Caki2 (cell line): Measurements from ENCODE around the gene YJEFN3. TPM values are rescaled to one million over a fixed set of nuclear protein-coding genes. Genes with fewer than 3 reads are reported as not detected.

Experiments used
- DNase-seq: peaks from one replicate; pipeline ENCODE4 v3.0.0-alpha.2; 2015; ENCODE audit warnings: low read depth
- in situ Hi-C: cut with HindIII; loops from 2 replicates; pipeline ENCODE4 v1.10.0; 2016; ENCODE audit warnings: low sequenced_read_pairs, low pct_unique_long_range_greater_than_20kb, mixed read lengths
- total RNA-seq: library from RNA; depleted of rRNA; stranded (reverse); fragments of >200 nt; shearing (Covaris generic); gene quantifications from 2 replicates; pipeline ENCODE4 v1.2.3, GENCODE V29; 2014; ENCODE audit warnings: low replicate concordance

The YJEFN3 gene
- total RNA-seq, 1 experiment from 2014 or later: 2.5 TPM

GRCh38 chr19:19562665-19563347 is 34.1 kb downstream of the YJEFN3 start:
- in situ Hi-C loops: no loop called here
- no peak for DNase-seq

GRCh38 chr19:19563348-19563848 is 34.7 kb downstream of the YJEFN3 start:
- in situ Hi-C loops: no loop called here
- DNase-seq: no peak

- in situ Hi-C loops: no loop called here
- DNase-seq: peak; percentile 64
Observed at GRCh38 chr19:19566306-19566705, 37.6 kb downstream of the YJEFN3 start.

GRCh38 chr19:19567391-19567790 is 38.7 kb downstream of the YJEFN3 start:
- in situ Hi-C loops: no loop called here
- no peak for DNase-seq

GRCh38 chr19:19568802-19569756 is 40.4 kb downstream of the YJEFN3 start:
- in situ Hi-C loops: no loop called here
- DNase-seq: no peak

- no peak for DNase-seq
- in situ Hi-C loops: no loop called here
Observed at GRCh38 chr19:19570571-19570970, 41.9 kb downstream of the YJEFN3 start.

- DNase-seq: no peak
- in situ Hi-C loops: no loop called here
Observed at GRCh38 chr19:19571071-19571786, 42.5 kb downstream of the YJEFN3 start.

- DNase-seq: no peak
- in situ Hi-C loops: no loop called here
Observed at GRCh38 chr19:19575411-19575810, 46.7 kb downstream of the YJEFN3 start.

- DNase-seq: no peak
- in situ Hi-C loops: no loop called here
Observed at GRCh38 chr19:19578252-19578651, 49.5 kb downstream of the YJEFN3 start.

- no peak for DNase-seq
- in situ Hi-C loops: no loop called here
Observed at GRCh38 chr19:19579533-19580361, 51.0 kb downstream of the YJEFN3 start.

GRCh38 chr19:19580418-19580817 is 51.7 kb downstream of the YJEFN3 start:
- in situ Hi-C loops: no loop called here
- DNase-seq: no peak

GRCh38 chr19:19581391-19581790 is 52.7 kb downstream of the YJEFN3 start:
- in situ Hi-C loops: no loop called here
- DNase-seq: no peak

GRCh38 chr19:19582471-19582870 is 53.8 kb downstream of the YJEFN3 start:
- in situ Hi-C loops: no loop called here

GRCh38 chr19:19584356-19584755 is 55.6 kb downstream of the YJEFN3 start:
- no peak for DNase-seq
- in situ Hi-C loops: no loop called here

More at GRCh38 chr19:19582471-19582870, 53.8 kb downstream of the YJEFN3 start:
- no peak for DNase-seq
